ENCODE measurements around the gene WASF2.

Gene WASF2

DNA sequence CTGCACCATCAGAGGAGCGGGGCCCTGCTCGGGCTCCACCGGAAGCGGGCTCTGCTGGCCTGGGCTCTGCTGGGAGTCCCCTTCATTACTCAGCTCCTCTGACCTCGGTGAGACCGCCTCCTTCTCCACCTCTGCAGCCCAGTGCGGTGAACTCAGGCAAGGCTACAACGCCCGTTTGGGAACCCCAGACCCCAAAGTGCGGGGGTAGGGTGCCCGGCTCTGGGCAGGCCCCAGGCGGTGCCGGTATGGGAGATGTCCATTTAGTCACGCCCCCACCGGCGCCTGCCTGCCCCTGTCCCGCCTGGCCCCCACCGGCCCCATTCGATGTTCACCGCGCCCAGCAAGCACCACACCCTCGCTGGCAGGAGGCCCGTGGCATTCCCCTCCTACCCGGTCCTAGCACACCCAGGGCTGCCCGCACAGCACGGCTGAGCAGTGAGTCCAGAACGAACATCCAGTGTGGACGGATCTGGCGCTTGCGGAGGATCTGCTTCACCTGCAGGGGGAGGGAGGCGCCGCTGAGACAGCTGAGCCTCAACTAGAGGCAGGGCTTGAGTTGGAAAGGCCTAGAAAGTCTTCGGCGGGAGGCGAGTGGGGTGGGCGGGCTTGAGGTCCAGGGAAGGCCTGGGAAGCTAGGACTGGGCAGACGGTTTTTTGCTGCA, 133.2 kb downstream of the WASF2 start:
- DNase-seq (ENCODE audit: low spot score), result no peak

DNA sequence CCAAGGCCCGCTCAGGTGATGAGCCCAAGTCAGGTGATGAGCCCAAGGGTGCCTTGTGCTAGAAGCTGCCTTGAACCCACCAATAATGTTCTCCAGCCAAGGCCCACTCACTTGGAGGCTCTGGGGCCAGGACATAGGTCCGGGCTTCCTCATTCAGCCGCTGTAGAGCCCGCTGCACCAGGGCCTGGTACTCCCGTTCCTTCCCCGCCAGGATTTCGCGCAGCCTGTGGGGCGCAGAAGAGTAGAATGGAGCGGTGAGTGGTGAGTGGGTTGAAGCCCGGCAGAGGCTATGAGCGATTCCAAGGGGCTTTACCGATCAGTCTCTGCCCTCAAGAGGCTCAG, 133.7 kb downstream of the WASF2 start:
- no peak for DNase-seq (ENCODE audit: low spot score)

GRCh38 chr1:27355683-27356082, 134.3 kb downstream of the WASF2 start:
- DNase-seq (ENCODE audit: low spot score), result no peak

Data from kidney capillary endothelial cell (primary cell).